Measurements from ENCODE around the gene EIF4E2.

GRCh38 chr2:232520489-232520888 is 30.0 kb upstream of the EIF4E2 start:
- TF ChIP-seq POLR2A (IDR thresholded peaks at IDR 0.05; ENCODE audit: low read length) (no peak), GATA1 (IDR thresholded peaks at IDR 0.05; ENCODE audit: low read depth, low read length) (no peak)

All from erythroblast (primary cell).